Central memory CD8-positive, alpha-beta T cell (primary cell): ENCODE measurements around the gene KCNH4.

Source experiments
- ATAC-seq: fragments of 150-1000 bp; cut with Tn5 transposase; replicated peaks from 2 replicates; pipeline ENCODE4 v1.10.0; 2022; ENCODE audit warnings: mild to moderate bottlenecking, moderate FRiP score, moderate number of reproducible peaks; ENCODE audit not compliant: poor library complexity, severe bottlenecking; ENCODE audit errors: extremely low read depth
- DNase-seq, 2 donors: peaks; one replicate each; pipeline ENCODE4 v3.0.0; 2021; ENCODE audit warnings: low spot score in 2 of 2
- H3K27ac Mint-ChIP-seq: one replicate; pipeline ENCODE4 v1.8.0; 2022; ENCODE audit warnings: low read depth, mild to moderate bottlenecking, moderate library complexity, mixed read lengths
- H3K27me3 Mint-ChIP-seq: one replicate; pipeline ENCODE4 v1.8.0; 2022; ENCODE audit warnings: mixed read lengths
- H3K36me3 Mint-ChIP-seq: one replicate; pipeline ENCODE4 v1.8.0; 2022; ENCODE audit warnings: mild to moderate bottlenecking, moderate library complexity, mixed read lengths; ENCODE audit not compliant: insufficient read depth
- H3K4me1 Mint-ChIP-seq: one replicate; pipeline ENCODE4 v1.8.0; 2022; ENCODE audit warnings: mixed read lengths
- H3K4me3 Mint-ChIP-seq: one replicate; pipeline ENCODE4 v1.8.0; 2022; ENCODE audit warnings: mild to moderate bottlenecking, moderate library complexity, mixed read lengths
- H3K9me3 Mint-ChIP-seq: one replicate; pipeline ENCODE4 v1.8.0; 2022; ENCODE audit warnings: mixed read lengths

KCNH4 gene

DNA sequence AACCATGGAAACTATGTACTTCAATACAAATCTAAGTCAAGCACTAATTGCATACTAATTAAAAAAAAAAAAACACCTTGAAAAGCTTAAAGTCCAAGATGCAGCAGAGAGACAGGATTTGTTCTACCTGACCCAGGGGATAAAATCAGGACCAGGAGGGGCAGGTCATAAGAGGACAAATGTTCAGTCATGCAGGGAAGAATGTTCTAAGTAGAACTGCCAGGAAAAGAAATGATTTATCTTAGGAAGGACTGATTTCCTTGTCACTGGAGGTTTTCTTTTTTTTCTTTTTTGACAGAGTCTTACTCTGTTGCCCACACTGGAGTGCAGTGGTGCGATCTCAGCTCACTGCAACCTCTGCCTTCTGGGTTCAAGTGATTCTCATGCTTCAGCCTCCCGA is 22.4 kb upstream of the KCNH4 start:
- peaks cover 67% of the 10 kb centered on the region for H3K36me3 Mint-ChIP-seq
- ATAC-seq, result no peak
- no peaks in the 10 kb centered on the region for H3K27me3 Mint-ChIP-seq
- H3K4me3 Mint-ChIP-seq, result no peak overlapping the region
- no peak overlapping the region for H3K27ac Mint-ChIP-seq
- H3K4me1 Mint-ChIP-seq, result no peaks in the 10 kb centered on the region
- no peaks in the 10 kb centered on the region for H3K9me3 Mint-ChIP-seq
- DNase-seq, result no peak

DNA sequence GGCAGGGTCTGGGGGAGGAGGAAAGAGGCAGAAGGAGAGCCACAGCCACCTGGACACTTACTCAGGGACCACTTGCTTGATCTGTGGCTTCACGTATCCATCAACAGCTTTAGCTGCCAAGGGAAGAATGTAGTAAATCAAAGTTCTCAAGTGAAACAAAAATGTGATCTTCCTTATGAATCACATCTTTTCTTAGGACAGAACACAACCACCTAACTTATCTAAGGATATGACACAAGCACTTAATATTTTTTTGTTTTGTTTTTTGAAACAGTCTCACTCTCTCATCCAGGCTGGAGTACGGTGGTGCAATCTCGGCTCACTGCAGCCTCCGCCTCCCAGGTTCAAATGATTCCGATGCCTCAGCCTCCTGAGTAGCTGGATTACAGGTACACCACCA is 21.8 kb upstream of the KCNH4 start:
- H3K4me1 Mint-ChIP-seq, result no peaks in the 10 kb centered on the region
- no peaks in the 10 kb centered on the region for H3K27me3 Mint-ChIP-seq
- ATAC-seq (no peak), DNase-seq (no peak)
- H3K36me3 Mint-ChIP-seq, result peaks cover 64% of the 10 kb centered on the region
- no peak overlapping the region for H3K4me3 Mint-ChIP-seq
- no peaks in the 10 kb centered on the region for H3K9me3 Mint-ChIP-seq
- H3K27ac Mint-ChIP-seq, result no peak overlapping the region

DNA sequence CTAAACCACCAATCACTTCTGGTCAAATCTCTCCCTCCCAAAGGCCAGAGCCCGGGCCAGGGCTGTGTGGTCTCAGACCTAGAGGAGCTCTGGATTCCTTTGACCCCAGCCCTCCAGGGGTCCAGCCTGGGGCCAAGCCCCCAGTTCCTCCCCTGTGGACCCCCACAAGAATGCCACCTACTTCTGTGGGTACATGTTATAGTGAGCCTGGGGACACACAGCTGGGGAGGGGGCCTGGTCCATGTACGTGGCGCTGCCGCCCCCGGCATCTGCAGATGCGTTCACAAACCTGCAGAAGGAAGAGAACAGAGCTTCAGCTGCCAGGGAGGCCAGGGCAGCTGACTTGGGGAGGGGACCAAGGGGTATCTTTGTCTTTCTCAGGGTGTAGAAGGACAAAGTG is 21.2 kb upstream of the KCNH4 start:
- H3K27ac Mint-ChIP-seq, result no peak overlapping the region
- H3K4me3 Mint-ChIP-seq, result no peak overlapping the region
- no peaks in the 10 kb centered on the region for H3K9me3 Mint-ChIP-seq
- H3K36me3 Mint-ChIP-seq, result peaks cover 59% of the 10 kb centered on the region
- no peak for DNase-seq
- no peak for ATAC-seq
- H3K4me1 Mint-ChIP-seq, result no peaks in the 10 kb centered on the region
- H3K27me3 Mint-ChIP-seq, result no peaks in the 10 kb centered on the region

DNA sequence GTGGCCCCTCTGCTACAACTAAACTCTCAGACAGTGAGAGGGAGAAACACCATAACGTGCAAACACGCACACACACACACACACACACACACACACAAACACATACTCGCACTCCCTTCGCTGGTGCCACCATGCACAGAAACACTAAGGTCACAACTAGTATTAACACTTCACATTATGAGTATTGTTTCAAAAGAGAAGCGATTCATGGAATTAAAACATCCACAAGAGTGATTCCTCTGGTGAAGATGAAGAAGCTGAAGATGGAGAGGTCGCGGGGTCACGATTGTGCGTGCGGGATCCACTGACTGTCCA is 20.5 kb upstream of the KCNH4 start:
- ATAC-seq (no peak), DNase-seq (no peak)
- Mint-ChIP-seq H3K4me1 (no peaks in the 10 kb centered on the region), H3K27me3 (no peaks in the 10 kb centered on the region), H3K27ac (no peak overlapping the region), H3K36me3 (peaks cover 52% of the 10 kb centered on the region), H3K4me3 (no peak overlapping the region), H3K9me3 (no peaks in the 10 kb centered on the region)

DNA sequence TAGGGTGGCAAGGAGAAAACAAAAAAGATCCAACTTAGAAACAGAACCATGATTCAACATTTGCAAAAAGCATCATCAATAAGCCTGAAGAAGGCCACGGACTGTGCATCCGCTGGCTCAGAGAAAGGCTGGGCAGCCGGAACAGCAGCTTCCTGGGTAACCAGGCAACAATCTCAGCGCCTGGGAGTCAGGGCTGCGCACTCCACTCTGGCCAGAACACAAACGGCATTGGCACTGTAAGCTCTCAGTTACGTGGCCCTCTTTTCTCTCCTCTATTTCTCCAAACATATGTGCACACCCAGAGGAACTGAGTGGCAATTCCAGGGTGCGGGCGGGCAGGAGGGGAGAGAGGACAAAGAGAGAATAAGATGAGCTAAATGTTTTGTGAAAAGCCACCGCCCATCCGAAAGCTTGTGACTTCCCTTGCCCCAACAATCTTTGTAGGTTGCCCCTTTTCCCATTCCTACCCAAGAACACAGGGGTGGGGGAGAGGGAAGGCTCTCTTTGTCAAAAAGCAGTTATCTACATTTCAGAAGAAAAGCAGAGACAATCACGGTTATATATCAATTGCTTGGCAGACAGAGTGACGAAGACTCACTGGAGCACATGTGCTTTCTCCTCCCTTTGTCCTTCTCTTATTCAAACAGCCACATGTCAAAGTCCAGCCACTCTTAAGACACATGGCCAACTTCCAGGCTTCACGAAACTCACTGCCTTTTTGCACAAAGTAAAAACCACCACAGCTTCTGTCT is 19.9 kb upstream of the KCNH4 start:
- ATAC-seq, result no peak
- no peaks in the 10 kb centered on the region for H3K9me3 Mint-ChIP-seq
- peaks cover 47% of the 10 kb centered on the region for H3K36me3 Mint-ChIP-seq
- H3K27ac Mint-ChIP-seq, result no peak overlapping the region
- H3K4me1 Mint-ChIP-seq, result no peaks in the 10 kb centered on the region
- no peak overlapping the region for H3K4me3 Mint-ChIP-seq
- no peaks in the 10 kb centered on the region for H3K27me3 Mint-ChIP-seq
- no peak for DNase-seq

DNA sequence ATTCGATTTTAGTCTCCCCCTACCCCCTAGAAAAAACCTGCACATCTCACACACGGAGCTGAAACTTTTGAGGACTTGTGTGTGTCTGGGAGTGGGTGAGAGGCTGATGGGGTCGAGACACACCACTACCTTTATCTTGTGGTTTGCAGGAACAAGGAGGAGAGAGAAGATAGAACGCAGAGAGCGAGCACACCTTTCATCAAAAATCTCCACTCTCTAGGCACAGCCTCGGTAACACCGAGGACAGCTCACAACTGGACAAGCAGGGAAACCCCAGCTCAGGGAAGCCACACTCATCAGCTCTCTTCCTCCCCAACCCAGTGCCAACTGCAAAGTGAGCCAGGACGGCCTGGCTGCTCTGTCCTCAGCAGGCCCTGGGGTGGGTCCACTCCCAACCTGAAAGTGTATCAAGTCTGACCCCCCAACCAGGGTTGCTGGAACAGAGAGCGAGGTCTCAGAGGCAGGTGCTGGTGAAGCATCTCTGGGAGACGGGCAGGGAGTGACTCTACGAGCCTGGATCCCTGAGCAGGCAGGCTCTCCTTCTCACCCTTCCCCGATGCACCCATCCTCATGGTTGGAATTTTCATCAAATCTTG is 18.6 kb upstream of the KCNH4 start:
- Mint-ChIP-seq H3K4me1 (peaks cover 2% of the 10 kb centered on the region), H3K36me3 (peaks cover 36% of the 10 kb centered on the region), H3K4me3 (no peak overlapping the region), H3K9me3 (no peaks in the 10 kb centered on the region), H3K27ac (no peak overlapping the region), H3K27me3 (no peaks in the 10 kb centered on the region)
- ATAC-seq, result no peak
- DNase-seq, result no peak

DNA sequence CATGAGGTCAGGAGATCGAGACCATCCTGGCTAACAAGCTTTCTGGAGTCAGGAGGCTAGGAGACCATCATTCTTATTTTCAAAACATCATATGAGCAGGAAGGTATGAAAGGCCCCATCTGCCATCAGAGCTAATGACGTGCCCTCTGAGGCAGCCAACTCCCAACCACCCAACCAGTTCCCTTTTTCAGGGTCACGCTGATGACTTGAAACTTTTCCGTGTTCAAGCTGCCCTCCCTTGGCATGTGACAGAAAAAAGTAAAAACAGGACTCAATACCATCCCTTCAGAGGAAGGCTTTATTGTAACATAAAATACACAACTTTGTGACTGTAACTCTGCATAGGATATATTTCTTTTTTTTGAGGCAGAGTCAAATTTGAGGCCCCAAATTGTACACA is 18.0 kb upstream of the KCNH4 start:
- Mint-ChIP-seq H3K9me3 (no peaks in the 10 kb centered on the region), H3K27ac (no peak overlapping the region), H3K36me3 (peaks cover 37% of the 10 kb centered on the region), H3K4me3 (no peak overlapping the region), H3K4me1 (peaks cover 8% of the 10 kb centered on the region), H3K27me3 (no peaks in the 10 kb centered on the region)
- ATAC-seq, result no peak
- DNase-seq, result no peak

DNA sequence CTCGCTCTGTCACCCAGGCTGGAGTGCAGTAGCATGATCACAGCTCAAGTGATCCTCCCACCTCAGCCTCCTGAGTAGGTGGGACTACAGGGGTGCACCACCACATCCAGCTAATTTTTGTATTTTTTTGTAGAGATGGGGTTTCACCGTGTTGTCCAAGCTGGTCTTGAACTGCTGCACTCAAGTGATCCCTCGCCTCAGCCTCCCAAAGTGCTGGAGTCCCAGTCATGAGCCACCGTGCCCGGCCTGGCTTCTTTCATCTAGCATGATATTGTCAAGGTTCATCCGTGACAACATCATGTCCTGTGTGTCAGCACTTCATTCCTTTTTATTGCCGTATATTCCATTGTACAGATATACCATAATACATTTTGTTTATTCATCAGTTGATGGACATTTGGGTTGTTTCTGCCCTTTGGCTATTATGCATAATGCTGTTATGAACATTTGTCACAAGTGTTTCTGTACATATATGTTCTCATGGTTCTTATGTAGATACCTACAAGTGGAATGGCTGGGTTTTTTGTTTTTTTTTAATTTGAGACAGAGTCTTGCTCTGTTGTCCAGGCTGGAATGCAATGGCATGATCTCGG is 16.7 kb upstream of the KCNH4 start:
- Mint-ChIP-seq H3K27ac (no peak overlapping the region), H3K9me3 (no peaks in the 10 kb centered on the region)
- no peak for ATAC-seq

DNA sequence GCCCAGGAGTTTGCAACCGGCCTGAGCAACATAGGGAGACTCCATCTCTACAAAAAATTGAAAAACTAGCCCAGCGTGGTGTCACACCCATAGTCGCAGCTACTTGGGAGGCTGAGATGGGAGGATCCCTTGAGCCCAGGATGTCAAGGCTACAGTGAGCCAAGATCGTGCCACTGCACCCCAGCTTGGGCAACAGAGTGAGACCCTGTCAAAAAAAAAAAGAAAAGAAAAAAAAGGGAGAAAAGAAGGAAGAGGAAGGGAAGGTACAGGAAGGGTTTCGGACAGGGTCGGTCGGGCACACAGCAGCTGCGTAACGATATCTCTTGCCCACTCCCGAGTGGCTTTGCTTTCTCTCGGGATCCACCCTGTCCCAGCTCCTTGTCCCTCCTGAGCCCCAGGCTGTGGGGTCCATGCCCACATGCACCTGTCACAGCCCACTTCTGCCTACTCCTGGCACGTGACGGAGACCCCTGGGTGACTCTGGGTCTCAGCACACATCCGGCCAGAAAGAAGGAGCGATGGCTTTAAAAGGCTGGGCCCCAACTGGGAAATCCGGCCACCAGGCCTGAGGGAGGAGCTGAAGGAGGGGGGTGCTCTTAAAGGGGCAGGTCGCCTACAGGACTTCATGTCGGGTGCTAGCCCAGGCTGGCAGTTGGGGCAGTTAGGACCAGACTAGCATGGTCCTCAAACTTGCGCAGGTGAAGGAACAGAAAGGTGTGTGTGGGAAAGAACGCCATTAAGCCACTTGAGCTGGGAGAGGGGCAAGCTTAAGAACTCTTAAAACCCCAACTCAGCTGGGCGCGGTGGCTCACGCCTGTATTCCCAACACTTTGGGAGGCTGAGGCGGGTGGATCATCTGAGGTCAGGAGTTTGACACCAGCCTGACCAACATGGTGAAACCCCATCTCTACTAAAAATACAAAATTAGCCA is 13.3 kb upstream of the KCNH4 start, which contains the start of gene GHDC:
Gene GHDC (minus strand): TSS at position 526 of the 931 bp plus-strand sequence. CDS start 913 bp downstream, outside the sequence.
- H3K9me3 Mint-ChIP-seq, result no peaks in the 10 kb centered on the region
- H3K27me3 Mint-ChIP-seq, result no peaks in the 10 kb centered on the region
- H3K4me3 Mint-ChIP-seq, result peak within 1 kb of the TSS; percentile 99
- H3K27ac Mint-ChIP-seq, result peak within 1 kb of the TSS; percentile 97
- DNase-seq (peak; percentile 51 to 58), ATAC-seq (peak; percentile 97)
- peaks cover 12% of the 10 kb centered on the region for H3K36me3 Mint-ChIP-seq
- H3K4me1 Mint-ChIP-seq, result peaks cover 28% of the 10 kb centered on the region

More for the DNA sequence above, 16.7 kb upstream of the KCNH4 start:
- Mint-ChIP-seq H3K4me3 (no peak overlapping the region), H3K36me3 (peaks cover 28% of the 10 kb centered on the region), H3K4me1 (peaks cover 21% of the 10 kb centered on the region), H3K27me3 (no peaks in the 10 kb centered on the region)
- DNase-seq, result no peak

DNA sequence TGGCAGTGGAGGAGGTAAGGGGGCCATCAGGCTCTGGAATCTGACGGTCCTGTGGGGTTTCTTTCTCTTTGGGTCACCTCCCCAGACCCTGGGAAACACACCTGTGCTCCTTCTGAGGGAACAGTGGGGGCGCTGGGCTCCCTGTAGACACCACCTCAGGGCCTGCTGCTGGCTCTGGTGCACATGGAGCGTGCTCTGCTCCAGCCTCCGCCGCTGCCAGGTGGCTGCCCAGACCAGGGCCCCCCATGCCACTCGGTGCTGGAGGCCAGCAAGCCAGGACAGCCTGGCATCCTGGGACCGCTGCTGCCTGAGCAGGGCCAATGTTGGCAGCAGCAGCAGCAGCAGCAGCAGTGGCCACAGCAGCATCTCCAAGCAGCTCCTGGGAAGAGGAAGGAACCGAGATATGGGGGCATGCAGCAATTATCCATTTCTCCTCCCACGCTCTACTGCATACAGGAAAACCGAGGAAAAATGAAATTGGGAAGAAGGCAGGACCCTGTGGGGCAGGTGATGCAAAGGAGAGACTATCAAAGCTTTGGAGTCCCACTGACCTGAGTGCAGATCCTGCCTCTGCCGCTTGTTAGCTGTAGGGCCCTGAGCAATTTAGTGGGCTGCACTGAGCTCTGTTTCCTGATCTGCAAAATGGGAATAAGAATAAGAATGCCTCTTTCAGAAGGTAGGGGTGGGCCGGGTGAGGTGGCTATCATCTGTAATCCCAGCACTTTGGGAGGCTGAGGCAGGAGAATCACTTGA is 12.4 kb upstream of the KCNH4 start:
- DNase-seq (no peak), ATAC-seq (no peak)
- Mint-ChIP-seq H3K36me3 (peaks cover 9% of the 10 kb centered on the region), H3K9me3 (no peaks in the 10 kb centered on the region), H3K4me1 (peaks cover 28% of the 10 kb centered on the region), H3K27me3 (no peaks in the 10 kb centered on the region), H3K27ac (peak overlapping the region; percentile 97), H3K4me3 (peak overlapping the region; percentile 99)

DNA sequence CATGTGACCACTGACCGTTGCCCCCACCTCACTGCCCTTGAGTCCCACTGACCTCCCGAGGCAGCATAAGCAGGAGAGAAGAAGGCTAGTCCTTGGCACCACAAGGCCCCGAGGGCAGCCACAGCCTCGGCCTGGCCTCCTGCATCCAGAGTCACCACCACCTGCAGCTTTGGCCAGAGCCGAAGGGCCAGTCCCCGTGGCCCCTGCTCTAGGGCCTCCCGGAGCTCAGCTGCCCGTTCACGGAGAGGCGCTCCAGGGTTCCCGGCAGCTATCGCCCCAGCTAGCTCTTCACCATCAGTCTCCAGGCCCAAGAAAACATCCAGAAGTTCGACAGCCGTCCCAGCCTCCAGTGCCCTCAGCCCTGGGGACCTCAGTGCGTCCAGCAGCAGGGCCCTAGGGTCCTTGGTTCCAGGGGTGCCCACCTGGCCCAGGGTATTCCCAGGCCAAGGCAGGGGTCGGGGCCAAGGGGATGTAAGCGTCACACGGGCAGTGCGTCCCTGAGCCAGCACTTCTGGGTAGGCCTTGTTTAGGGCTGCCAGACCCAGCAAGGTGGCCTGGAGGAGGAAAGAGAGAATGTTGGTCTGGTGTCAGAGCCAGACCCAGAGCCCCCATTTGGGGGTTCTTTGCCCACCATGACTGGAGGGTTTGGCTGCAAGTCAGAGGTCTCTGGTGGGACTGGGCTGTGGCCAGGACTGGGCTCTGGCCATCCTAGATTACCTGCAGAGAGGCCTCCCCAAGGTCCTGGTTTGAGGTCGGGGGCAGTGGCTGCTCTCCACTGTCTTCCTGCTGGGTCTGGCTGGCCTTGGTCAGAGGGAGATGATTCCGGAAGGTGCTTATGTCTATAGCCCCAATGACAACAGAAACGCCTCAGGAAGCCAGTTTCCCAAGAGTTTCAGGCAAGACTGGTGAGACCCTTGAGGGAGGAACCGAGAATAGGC is 11.5 kb upstream of the KCNH4 start:
- H3K27me3 Mint-ChIP-seq, result no peaks in the 10 kb centered on the region
- no peak for DNase-seq
- H3K36me3 Mint-ChIP-seq, result peaks cover 9% of the 10 kb centered on the region
- H3K4me1 Mint-ChIP-seq, result peaks cover 28% of the 10 kb centered on the region
- H3K4me3 Mint-ChIP-seq, result peak overlapping the region; percentile 99
- ATAC-seq, result no peak
- no peak overlapping the region for H3K27ac Mint-ChIP-seq
- no peaks in the 10 kb centered on the region for H3K9me3 Mint-ChIP-seq
